Adrenal gland (tissue), 12 donors: ENCODE measurements around the gene ZCWPW1. TPM values are rescaled to one million over a fixed set of nuclear protein-coding genes. Genes with fewer than 3 reads are reported as not detected.

Source experiments
- DNase-seq, 7 donors: peaks; one replicate each; pipeline ENCODE4 v3.0.0-alpha.2; 2019 to 2020
- H3K27ac ChIP-seq, 5 donors: fragments of 200-600 bp; sonication (generic) in 4 of 5; 1 replicate in 3 of 5; 2 replicates in 2 of 5; pipeline versions ENCODE4 v1.5.1 to v1.8.0; 2016 to 2020; ENCODE audit warnings: mild to moderate bottlenecking in 1 of 5
- H3K27me3 ChIP-seq: fragments of 200-600 bp; 2 replicates; pipeline ENCODE4 v1.8.0; 2021
- H3K36me3 ChIP-seq, 2 donors: fragments of 200-600 bp; replicated peaks in 1 of 2; 1 replicate in 1 of 2; 2 replicates in 1 of 2; pipeline versions ENCODE4 v1.5.1 to v1.8.0; 2018 to 2022
- H3K4me1 ChIP-seq, 2 donors: fragments of 200-600 bp; replicated peaks in 1 of 2; 1 replicate in 1 of 2; 2 replicates in 1 of 2; pipeline versions ENCODE4 v1.5.1 to v1.8.0; 2018 to 2021
- H3K4me3 ChIP-seq, 4 donors: fragments of 200-600 bp; sonication (generic) in 3 of 4; one replicate each; pipeline ENCODE4 v1.5.1; 2016 to 2018
- H3K9me3 ChIP-seq, 3 donors: fragments of 200-600 bp; sonication (generic) in 1 of 3; replicated peaks in 1 of 3; 1 replicate in 2 of 3; 2 replicates in 1 of 3; pipeline versions ENCODE4 v1.5.1 to v1.8.0; 2016 to 2021
- POLR2A ChIP-seq, 2 donors: fragments of 450-650 bp; IDR thresholded peaks; one replicate each; pipeline ENCODE4 v1.6.1; 2017; ENCODE audit warnings: antibody characterized with exemption in 2 of 2, mild to moderate bottlenecking in 2 of 2, moderate library complexity in 1 of 2
- WGBS, 4 donors: extraction: QIAGEN DNeasy Blood & Tissue Kit in 2 of 4; methylation state at CpG; one replicate each; pipeline versions ENCODE4 v1.1.5 to v1.1.7; 2013 to 2017; 5-methylcytosine and 5-hydroxymethylcytosine counted together
- intact Hi-C, 2 donors: fragments of 100-400 bp; cut with DNase I; formaldehyde crosslinking; loops; one replicate each; pipeline versions ENCODE4 v1.14.1 to v1.15.0; 2022 to 2023
- polyA plus RNA-seq, 3 donors: library from polyadenylated mRNA; stranded (reverse); fragments of 200-250 nt in 2 of 3; fragments of 350-450 nt in 1 of 3; fragmentation: Illumina TruSeq in 1 of 3; extraction: RNeasy Lipid Tissue Mini Kit (QIAGEN cat#74804) in 1 of 3; gene quantifications; one replicate each; pipeline ENCODE4 v1.2.3, GENCODE V29; 2013 to 2014
- total RNA-seq, 9 donors: library from RNA; depleted of rRNA in 4 of 9; stranded (reverse); fragments of >200 nt in 4 of 9; fragments of 120-200 nt in 1 of 9; fragmentation: NEBNext Ultra II Directional in 1 of 9; extraction: Animal tissue kit (Norgen Biotek cat#: 25700) in 1 of 9; gene quantifications; one replicate each; pipeline versions ENCODE4 v1.1.0 to v1.2.4, GENCODE V29; 2013 to 2023
- TF ChIP-seq, protein P1 (sequence below), 6 experiments: fragments of 450-650 bp in 4 of 6; fragments of 200-600 bp in 2 of 6; sonication (generic) in 1 of 6; IDR thresholded peaks; 1 replicate in 5 of 6; 2 replicates in 1 of 6; pipeline versions ENCODE4 v1.5.1 to v1.8.0; 2016 to 2021; ENCODE audit warnings: antibody characterized with exemption in 6 of 6, mild to moderate bottlenecking in 2 of 6, moderate library complexity in 1 of 6
- donor health status: healthy with polysubstance abuse.
- donor health status: Bipolar disorder and iron deficiency.
- donor health status: DM: yes; HTN: yes; CAD: no.
- donor health status: DM: no; HTN: no; CAD: no.
- donor health status: DM: no; HTN: no; CAD: no.
- donor health status: DM: yes; HTN: yes; CAD: no.

Gene ZCWPW1
- total and polyA plus RNA-seq, 12 donors = 1.0 to 20.2 (median 4.7) TPM

DNA sequence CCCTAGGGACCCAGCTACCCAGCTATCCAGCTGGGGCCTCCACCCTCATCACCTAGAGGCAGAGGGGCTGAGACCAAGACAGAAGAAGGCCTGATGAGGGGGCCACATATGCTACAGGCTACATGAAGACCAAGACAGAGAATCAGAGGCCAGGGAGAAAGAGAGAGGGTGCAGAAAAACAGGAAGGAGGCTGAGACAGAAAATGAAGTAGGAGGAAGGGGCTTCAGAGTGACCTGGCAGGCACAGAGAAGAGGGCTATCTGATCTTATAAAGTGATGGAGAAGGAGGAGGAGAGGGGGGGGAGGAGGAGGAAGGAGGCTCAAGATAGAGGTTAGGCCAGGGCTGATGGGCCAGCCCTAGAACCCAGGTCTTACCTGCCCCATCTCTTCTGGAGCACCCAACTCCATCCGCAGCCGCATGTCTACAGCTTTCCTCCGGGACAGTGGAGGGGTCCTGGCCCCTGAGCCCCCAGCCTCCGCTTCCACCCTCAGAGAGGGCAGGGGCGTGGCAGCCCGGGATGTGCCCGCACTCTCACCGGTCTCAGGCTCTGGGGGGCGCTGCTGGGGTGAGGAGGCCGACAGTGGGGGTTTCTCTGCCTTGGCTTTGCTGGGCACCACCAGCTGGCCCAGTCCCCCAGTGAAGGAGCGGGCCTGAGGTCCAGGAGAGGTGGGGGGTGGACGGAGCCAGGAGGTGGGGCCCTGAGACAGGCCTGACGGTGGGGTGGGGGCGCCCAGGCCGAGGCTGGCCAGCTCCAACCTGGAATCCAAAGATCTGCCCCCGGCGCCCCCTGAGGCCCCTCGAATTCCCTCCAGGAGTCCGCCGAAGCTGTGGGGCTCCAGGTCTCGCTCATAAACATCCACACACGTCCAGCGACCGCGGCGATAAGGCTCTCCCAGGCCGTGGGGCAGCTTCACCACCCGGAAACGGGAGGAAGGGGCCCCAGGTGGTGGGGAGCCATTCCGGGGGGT is 48.7 kb upstream of the ZCWPW1 start:
- Histone ChIP-seq H3K4me3 (peak overlapping the region; percentile 22 to 100 (median 83)), H3K27me3 (no peaks in the 10 kb centered on the region), H3K27ac (peak overlapping the region in 3 of 5 donors; percentile 70 to 81 (median 71)), H3K4me1 (peaks cover 29 to 53% of the 10 kb centered on the region in 2 donors), H3K9me3 (no peaks in the 10 kb centered on the region), H3K36me3 (peaks cover 0 to 25% of the 10 kb centered on the region in 2 donors)
- intact Hi-C loops = loop anchor here in 1 of 2 donors (5.0 kb wide), 1 partner anchor 85 kb away; no protein-coding TSS in a partner anchor
- 5 to 20% (median 8%) methylated on average over 4 to 30 of the region's 30 CpGs for WGBS, 4 donors
- no peak for TF ChIP-seq POLR2A (IDR thresholded peaks at IDR 0.05)
- TF ChIP-seq, protein P1, sequence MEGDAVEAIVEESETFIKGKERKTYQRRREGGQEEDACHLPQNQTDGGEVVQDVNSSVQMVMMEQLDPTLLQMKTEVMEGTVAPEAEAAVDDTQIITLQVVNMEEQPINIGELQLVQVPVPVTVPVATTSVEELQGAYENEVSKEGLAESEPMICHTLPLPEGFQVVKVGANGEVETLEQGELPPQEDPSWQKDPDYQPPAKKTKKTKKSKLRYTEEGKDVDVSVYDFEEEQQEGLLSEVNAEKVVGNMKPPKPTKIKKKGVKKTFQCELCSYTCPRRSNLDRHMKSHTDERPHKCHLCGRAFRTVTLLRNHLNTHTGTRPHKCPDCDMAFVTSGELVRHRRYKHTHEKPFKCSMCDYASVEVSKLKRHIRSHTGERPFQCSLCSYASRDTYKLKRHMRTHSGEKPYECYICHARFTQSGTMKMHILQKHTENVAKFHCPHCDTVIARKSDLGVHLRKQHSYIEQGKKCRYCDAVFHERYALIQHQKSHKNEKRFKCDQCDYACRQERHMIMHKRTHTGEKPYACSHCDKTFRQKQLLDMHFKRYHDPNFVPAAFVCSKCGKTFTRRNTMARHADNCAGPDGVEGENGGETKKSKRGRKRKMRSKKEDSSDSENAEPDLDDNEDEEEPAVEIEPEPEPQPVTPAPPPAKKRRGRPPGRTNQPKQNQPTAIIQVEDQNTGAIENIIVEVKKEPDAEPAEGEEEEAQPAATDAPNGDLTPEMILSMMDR (IDR thresholded peaks at IDR 0.05) = peak in 3 of 6 experiments; percentile 9 to 22 (median 18)
- DNase-seq = peak in 2 of 7 donors; percentile 15 to 53

DNA sequence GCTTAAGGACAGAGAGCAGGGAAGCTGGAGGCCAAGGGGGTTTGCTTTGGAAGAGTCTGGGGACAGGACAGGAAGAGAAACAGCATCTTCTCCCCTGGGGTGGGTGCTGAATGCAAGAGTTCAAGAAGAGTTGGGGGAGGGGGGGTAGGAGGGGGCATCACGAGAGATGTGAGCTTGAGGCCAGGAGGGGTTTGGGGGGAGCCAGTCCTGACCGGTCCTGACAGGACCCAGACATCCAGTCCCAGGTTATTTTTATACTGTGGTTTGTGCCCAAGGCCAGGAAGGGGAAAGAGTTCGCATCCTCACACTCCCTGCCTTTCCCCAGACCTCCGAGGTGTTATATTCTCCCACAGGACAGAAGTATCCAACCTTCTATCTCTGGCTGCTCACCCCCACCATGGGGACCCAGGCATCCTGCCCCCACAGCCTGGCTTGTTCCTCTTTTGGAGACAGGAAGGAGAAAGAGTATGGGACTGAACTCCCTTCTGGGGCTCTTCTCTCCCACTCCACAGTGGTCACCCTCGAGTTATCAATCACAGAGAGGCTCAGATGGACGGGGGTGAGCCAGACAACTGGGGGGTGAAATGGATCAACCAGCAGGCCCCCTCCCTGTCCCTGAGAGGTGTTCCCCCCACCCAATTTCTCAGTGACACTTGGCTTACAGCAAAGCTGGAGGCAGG is 47.7 kb upstream of the ZCWPW1 start:
- DNase-seq = peak in 1 of 7 donors; percentile 13
- TF ChIP-seq, protein P1 (IDR thresholded peaks at IDR 0.05) = no peak
- no peak for TF ChIP-seq POLR2A (IDR thresholded peaks at IDR 0.05)
- H3K9me3 ChIP-seq = no peaks in the 10 kb centered on the region
- peak overlapping the region in 1 of 4 donors; percentile 93 for H3K4me3 ChIP-seq
- H3K27me3 ChIP-seq = no peaks in the 10 kb centered on the region
- H3K27ac ChIP-seq = peak overlapping the region in 2 of 5 donors; percentile 54 to 71
- intact Hi-C loops = loop anchor here in 1 of 2 donors (5.0 kb wide), 1 partner anchor 86 kb away; no protein-coding TSS in a partner anchor
- WGBS, 4 donors = 2 to 12% (median 8%) methylated on average over 6 of the region's 6 CpGs
- H3K36me3 ChIP-seq = peaks cover 0 to 25% of the 10 kb centered on the region in 2 donors
- peaks cover 29 to 53% of the 10 kb centered on the region in 2 donors for H3K4me1 ChIP-seq

- no peak overlapping the region for H3K4me3 ChIP-seq
- peak overlapping the region in 2 of 5 donors; percentile 54 to 71 for H3K27ac ChIP-seq
- H3K36me3 ChIP-seq = peaks cover 0 to 26% of the 10 kb centered on the region in 2 donors
- 44 to 61% (median 57%) methylated on average over 9 of the region's 9 CpGs for WGBS, 4 donors
- H3K27me3 ChIP-seq = no peaks in the 10 kb centered on the region
- TF ChIP-seq POLR2A (IDR thresholded peaks at IDR 0.05) = no peak
- no peaks in the 10 kb centered on the region for H3K9me3 ChIP-seq
- intact Hi-C loops = loop anchor here in 1 of 2 donors (5.0 kb wide), 1 partner anchor 87 kb away; no protein-coding TSS in a partner anchor
- no peak for DNase-seq
- peaks cover 29 to 53% of the 10 kb centered on the region in 2 donors for H3K4me1 ChIP-seq
These were observed 47.0 kb upstream of the ZCWPW1 start for GRCh38 chr7:100475549-100475948.

DNA sequence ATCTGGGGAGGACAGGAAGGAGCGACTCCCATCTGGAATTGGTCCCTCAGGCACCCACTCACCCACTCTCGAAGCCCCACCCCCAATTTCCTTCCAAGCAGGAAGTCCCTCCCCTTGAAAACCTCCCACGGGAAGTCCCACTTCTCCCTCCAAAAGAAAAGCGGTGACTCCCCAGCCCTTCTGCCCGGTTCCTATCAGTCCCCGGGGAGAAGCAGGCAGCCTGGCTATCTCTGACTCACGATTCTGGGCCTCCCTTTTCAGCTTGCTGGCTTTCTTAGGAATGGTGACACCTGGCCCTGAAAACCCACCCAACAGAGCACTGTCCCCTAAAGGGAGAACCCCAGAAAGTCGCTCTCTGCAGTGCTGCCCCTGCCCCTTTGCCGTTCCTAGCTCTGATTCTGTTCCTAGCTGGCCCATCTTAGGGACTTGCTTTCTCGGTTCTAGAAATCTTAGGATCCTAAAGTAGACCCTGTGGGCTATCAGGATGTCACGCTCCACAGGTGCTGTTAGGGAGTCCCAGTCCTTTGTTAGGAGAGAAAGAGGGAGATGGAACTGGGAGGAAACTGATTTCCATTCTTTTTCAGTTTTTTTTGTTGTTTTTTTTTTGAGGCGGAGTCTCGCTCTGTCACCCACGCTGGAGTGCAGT is 44.5 kb upstream of the ZCWPW1 start:
- Histone ChIP-seq H3K27ac (peak overlapping the region in 3 of 5 donors; percentile 10 to 78 (median 60)), H3K27me3 (no peaks in the 10 kb centered on the region), H3K36me3 (peaks cover 0 to 37% of the 10 kb centered on the region in 2 donors), H3K4me1 (peaks cover 29 to 54% of the 10 kb centered on the region in 2 donors), H3K9me3 (no peaks in the 10 kb centered on the region), H3K4me3 (no peak overlapping the region)
- intact Hi-C loops = no loop called here
- 55 to 75% (median 59%) methylated on average over 9 to 14 of the region's 14 CpGs for WGBS, 4 donors
- DNase-seq = peak in 1 of 7 donors; percentile 41
- TF ChIP-seq, protein P1 (IDR thresholded peaks at IDR 0.05) = no peak
- TF ChIP-seq POLR2A (IDR thresholded peaks at IDR 0.05) = no peak
